Fibroblast of pulmonary artery (primary cell): ENCODE measurements around the gene MOGAT3.
"Not testable (repeated sequence)": the region's sequence is repeated elsewhere in the genome, so short reads cannot be mapped to it uniquely, and the experiment has no call there.

Experiments used
- DNase-seq: peaks from one replicate; pipeline ENCODE4 v3.0.0-alpha.2; 2010; ENCODE audit warnings: low read depth
- H3K4me3 ChIP-seq: replicated peaks from 2 replicates; pipeline ENCODE4 v1.5.1; 2011; ENCODE audit warnings: low read depth, mild to moderate bottlenecking, control low read depth, low read length, moderate library complexity
- CTCF ChIP-seq: IDR thresholded peaks from 2 replicates; pipeline ENCODE4 v1.5.1; 2011; ENCODE audit warnings: mild to moderate bottlenecking, control low read depth, low read length, inconsistent platforms; ENCODE audit errors: missing control alignments

The MOGAT3 gene

DNA sequence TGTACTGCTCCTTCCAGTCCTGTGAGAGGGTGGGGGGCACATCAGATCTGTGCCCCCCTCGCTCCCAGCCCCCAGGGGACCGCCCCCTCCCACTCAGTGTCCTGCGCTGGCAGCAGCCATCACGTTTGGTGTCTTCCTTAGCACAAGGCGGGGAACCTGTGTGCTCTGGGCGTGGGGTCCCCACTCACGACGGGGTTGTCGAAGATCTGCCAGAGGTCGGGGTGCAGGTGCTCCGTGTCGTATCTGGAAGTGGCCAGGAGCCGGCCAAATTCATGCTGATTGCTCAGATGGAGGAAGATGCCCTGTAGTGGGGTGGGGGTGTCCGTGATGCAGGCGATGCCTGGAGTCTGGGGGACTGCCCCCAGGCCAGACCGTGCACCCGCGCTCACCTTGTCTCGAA is 9.3 kb upstream of the MOGAT3 start:
- DNase-seq = no peak
- H3K4me3 ChIP-seq = no peak overlapping the region
- TF ChIP-seq CTCF = no peak

DNA sequence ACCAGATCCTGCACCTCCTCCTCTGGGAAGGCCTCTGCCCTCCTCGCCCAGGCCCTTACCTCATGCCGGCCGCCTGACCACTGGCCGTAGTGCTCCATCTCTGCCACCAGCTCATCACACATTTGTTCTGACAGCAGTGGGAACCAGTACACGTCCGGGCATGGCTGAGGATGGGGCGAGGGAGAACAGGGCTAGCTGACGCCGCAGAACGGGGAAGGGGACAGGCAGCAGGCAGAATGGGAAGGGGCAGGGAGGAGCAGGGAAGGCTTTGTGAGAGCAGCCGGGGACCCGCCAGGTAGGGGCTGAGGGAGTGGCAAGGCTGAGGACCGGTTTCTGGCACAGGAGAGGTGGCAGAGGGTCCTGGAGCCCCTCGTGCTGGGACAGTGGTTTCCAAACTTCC is 8.0 kb upstream of the MOGAT3 start:
- no peak overlapping the region for H3K4me3 ChIP-seq
- no peak for TF ChIP-seq CTCF
- DNase-seq = no peak

GRCh38 chr7:101207459-101207858 is 6.6 kb upstream of the MOGAT3 start:
- no peak for TF ChIP-seq CTCF
- DNase-seq = no peak
- H3K4me3 ChIP-seq = no peak overlapping the region

- TF ChIP-seq CTCF = no peak
- no peak overlapping the region for H3K4me3 ChIP-seq
- DNase-seq = no peak
Measured at GRCh38 chr7:101206665-101207042, 5.8 kb upstream of the MOGAT3 start.

GRCh38 chr7:101205901-101206664 is 5.2 kb upstream of the MOGAT3 start:
- no peak overlapping the region for H3K4me3 ChIP-seq
- TF ChIP-seq CTCF = no peak
- DNase-seq = no peak

DNA sequence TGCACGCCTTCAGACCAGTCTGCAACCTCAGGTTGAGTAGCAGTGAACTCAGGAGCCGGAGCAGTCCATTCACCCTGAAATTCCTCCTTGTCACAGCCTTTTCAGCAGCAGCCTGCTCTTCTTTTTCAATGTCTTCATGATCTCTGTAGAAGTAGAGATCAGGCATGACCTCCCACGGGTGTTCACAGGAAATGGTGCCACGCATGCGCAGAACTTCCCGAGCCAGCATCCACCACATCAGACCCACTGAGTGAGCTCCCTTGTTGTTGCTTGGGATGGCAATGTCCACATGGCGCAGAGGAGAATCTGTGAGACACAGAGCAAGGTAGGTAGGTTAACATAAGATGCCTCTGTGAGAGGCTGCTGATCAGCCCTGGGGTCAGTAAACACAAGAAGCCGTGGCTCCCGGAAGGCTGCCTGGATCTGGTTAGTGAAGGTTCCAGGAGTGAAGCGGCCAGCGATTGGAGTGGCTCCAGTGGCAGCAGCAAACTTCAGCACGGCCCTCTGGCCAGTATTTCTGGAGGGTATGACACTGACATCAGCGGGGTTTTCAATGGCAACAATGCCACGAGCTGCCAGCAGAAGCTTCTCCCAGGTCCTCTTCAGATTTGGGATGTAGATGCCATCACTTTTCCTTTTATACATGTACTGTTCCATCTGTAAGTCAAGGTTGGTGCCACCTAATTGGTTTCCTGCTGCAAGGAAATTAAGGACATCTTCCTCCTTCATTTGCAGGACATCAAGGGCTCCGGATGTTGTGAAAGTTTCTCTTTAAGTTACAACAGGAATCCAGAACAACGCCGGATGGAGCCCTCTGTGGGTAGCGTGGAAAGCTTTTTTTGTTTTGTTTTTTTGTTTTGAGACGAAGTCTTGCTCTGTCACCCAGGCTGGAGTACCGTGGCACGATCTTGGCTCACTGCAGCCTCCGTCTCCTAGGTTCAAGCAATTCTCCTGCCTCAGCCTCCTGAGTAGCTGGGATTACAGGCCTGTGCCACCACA is 3.2 kb upstream of the MOGAT3 start:
- peak; percentile 36 for DNase-seq
- H3K4me3 ChIP-seq = not testable (repeated sequence)

DNA sequence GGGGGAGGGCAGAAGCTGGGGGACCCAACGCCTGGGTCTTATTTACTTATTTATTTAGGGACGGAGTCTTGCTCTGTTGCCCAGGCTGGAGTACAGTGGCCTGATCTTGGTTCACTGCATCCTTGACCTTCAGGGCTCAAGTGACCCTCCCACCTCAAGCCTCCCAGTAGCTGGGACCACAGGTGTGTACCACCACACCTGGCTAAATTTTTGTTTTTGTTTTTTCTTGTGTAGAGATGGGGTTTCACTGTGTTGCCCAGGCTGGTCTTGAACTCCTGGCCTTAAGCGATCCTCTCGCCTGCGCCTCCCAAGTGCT is 1.7 kb upstream of the MOGAT3 start:
- H3K4me3 ChIP-seq = no peak overlapping the region
- no peak for DNase-seq
- TF ChIP-seq CTCF = no peak
